NCI-H146 treated with DMSO at 0.1 percent for 48 hours (cell line): ENCODE measurements around the gene UPF2.

Experiments used
- DNase-seq: peaks from one replicate; lab custom pipeline; 2025; ENCODE audit not compliant: unreplicated experiment; lab: John Stamatoyannopoulos, UW

UPF2 gene

GRCh38 chr10:11870461-11870780 lies 172.2 kb downstream of the UPF2 start:
- DNase-seq: no peak
